Esophagus (tissue), 2 donors: ENCODE measurements around the gene CMIP. TPM values are rescaled to one million over a fixed set of nuclear protein-coding genes. Genes with fewer than 3 reads are reported as not detected.
A peak's percentile ranks its signal among the peaks of the same experiment; 100 is the strongest.

Experiments used
- H3K27ac ChIP-seq, 2 donors: one replicate each; pipeline ENCODE4 v1.5.1; 2013; ENCODE audit warnings: low read depth in 2 of 2, mild to moderate bottlenecking in 2 of 2, inconsistent platforms in 1 of 2, low read length in 1 of 2, moderate library complexity in 1 of 2
- H3K27me3 ChIP-seq, 2 donors: one replicate each; pipeline ENCODE4 v1.6.1; 2013; ENCODE audit warnings: low read length in 2 of 2, control low read depth in 1 of 2, mild to moderate bottlenecking in 1 of 2; ENCODE audit not compliant: insufficient read depth in 2 of 2, control insufficient read depth in 1 of 2
- H3K36me3 ChIP-seq, 2 donors: one replicate each; pipeline ENCODE4 v1.6.1; 2013; ENCODE audit warnings: low read length in 1 of 2; ENCODE audit not compliant: control insufficient read depth in 2 of 2, insufficient read depth in 2 of 2
- H3K4me1 ChIP-seq, 2 donors: one replicate each; pipeline ENCODE4 v1.6.1; 2013; ENCODE audit warnings: low read length in 1 of 2; ENCODE audit not compliant: control insufficient read depth in 2 of 2, insufficient read depth in 2 of 2
- H3K4me3 ChIP-seq, 2 donors: one replicate each; pipeline ENCODE4 v1.5.1; 2013; ENCODE audit warnings: low read length in 2 of 2, mild to moderate bottlenecking in 2 of 2, low read depth in 1 of 2, moderate library complexity in 1 of 2
- H3K9me3 ChIP-seq, 2 donors: one replicate each; pipeline ENCODE4 v1.6.1; 2013; ENCODE audit warnings: mild to moderate bottlenecking in 2 of 2, low read depth in 1 of 2, low read length in 1 of 2, moderate library complexity in 1 of 2; ENCODE audit not compliant: control insufficient read depth in 2 of 2, insufficient read depth in 1 of 2
- WGBS, 2 donors: extraction: QIAGEN DNeasy Blood & Tissue Kit; methylation state at CpG; one replicate each; pipeline ENCODE4 v1.1.7; 2013; 5-methylcytosine and 5-hydroxymethylcytosine counted together
- polyA plus RNA-seq, 2 donors: library from polyadenylated mRNA; stranded (reverse); fragments of 200-250 nt; gene quantifications; one replicate each; pipeline ENCODE4 v1.2.3, GENCODE V29; 2013
- donor health status: healthy with polysubstance abuse.
- donor health status: Bipolar disorder and iron deficiency.

The CMIP gene
- polyA plus RNA-seq, 2 donors = 16.9 to 19.3 TPM

DNA sequence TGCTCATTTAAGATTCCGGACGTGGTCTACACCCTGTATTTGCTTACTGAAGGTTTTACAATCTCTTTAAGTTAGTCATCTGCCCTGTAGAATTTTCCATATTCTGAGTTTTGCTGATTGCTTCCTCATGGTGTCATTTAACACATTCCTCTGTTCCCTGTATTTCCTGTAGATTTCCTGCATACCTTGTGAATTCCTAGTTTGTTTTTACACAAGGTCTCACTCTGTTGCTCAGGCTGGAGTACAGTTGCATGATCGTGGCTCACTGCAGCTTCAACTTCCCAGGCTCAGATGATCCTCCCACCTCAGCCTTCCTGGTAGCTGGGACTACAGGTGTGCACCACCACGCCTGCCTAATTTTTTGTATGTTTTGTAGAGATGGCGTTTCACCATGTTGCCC is 66.8 kb downstream of the CMIP start:
- WGBS, 2 donors = 91 to 95% methylated on average over 5 of the region's 5 CpGs
- no peak overlapping the region for H3K27ac ChIP-seq

DNA sequence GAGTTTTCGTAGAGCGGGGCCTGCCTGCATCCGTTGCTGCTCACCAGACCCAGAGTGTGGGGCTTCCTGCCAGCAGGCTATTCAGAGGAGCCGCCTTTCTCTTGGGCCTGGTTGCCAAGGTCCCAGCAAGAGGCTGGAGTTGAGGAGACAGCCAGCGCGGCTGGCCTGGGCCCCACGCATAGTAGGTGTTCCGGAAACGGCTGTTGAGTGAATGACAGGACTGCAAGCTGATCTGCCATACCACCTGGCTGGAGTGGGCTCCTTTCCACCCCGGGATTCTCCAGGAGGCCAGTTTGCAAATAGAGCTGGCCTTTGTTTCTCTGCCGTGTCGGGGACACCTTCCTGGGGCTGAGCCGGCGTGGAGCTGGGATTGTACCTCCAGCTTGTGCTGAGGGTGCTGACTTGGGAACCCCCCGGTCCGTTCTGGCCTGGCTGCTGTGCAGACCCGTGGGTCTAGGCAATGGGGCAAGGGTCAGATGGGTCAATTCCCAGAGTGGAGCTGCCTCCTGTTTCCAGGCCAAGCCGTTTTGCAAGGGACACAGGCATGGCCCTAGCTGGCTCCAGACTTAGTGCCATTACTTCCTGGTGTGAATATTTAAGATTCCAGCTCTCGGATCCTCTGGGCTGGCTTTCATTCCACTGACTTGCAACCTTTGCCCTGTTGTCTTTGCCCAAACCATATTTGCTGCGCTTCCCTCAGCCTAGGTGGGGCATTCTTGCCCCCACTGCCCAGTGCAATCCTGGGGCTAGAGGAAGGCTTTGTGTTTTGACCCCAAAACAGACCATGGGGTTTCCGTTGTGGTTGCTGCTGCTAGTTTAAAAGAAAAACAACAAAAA is 68.8 kb downstream of the CMIP start:
- Histone ChIP-seq H3K4me3 (no peak overlapping the region), H3K27ac (peak overlapping the region; percentile 30 to 73), H3K9me3 (no peaks in the 10 kb centered on the region), H3K27me3 (no peaks in the 10 kb centered on the region), H3K4me1 (peaks cover 17 to 31% of the 10 kb centered on the region in 2 donors), H3K36me3 (peaks cover 0 to 10% of the 10 kb centered on the region in 2 donors)
- 52 to 55% methylated on average over 21 of the region's 21 CpGs for WGBS, 2 donors

More for the DNA sequence above, 66.8 kb downstream of the CMIP start:
- H3K4me1 ChIP-seq = peaks cover 15 to 29% of the 10 kb centered on the region in 2 donors
- H3K9me3 ChIP-seq = no peaks in the 10 kb centered on the region
- H3K36me3 ChIP-seq = peaks cover 0 to 9% of the 10 kb centered on the region in 2 donors
- no peak overlapping the region for H3K4me3 ChIP-seq
- H3K27me3 ChIP-seq = no peaks in the 10 kb centered on the region

DNA sequence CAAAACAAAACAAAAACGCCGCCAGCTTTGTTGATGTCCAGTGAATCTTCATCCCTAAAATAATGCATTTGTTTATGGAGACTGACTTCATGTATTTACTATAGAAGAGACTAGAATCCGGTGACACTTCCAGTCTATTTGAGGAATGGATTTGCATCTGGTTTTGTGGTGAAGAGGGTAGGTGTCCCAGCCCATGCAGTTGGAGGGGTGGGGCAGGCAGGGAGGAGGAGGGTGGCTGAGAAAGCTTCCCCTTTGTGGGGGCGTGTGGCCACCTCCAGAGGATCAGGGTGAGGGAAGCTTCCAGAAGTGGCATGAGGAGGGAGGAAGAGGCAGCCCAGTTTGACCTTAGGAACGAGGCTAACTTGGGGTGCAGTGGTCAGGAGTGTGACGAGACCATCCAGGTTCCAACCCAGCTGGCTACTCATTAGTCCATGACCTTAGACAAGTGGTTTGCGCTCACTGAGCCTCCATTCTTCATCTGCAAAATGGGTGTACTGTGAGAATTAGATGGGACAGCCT is 69.5 kb downstream of the CMIP start:
- no peaks in the 10 kb centered on the region for H3K27me3 ChIP-seq
- peaks cover 0 to 10% of the 10 kb centered on the region in 2 donors for H3K36me3 ChIP-seq
- H3K4me3 ChIP-seq = no peak overlapping the region
- peaks cover 17 to 32% of the 10 kb centered on the region in 2 donors for H3K4me1 ChIP-seq
- no peaks in the 10 kb centered on the region for H3K9me3 ChIP-seq
- 74 to 77% methylated on average over 7 of the region's 7 CpGs for WGBS, 2 donors
- H3K27ac ChIP-seq = peak overlapping the region in 1 of 2 donors; percentile 53

DNA sequence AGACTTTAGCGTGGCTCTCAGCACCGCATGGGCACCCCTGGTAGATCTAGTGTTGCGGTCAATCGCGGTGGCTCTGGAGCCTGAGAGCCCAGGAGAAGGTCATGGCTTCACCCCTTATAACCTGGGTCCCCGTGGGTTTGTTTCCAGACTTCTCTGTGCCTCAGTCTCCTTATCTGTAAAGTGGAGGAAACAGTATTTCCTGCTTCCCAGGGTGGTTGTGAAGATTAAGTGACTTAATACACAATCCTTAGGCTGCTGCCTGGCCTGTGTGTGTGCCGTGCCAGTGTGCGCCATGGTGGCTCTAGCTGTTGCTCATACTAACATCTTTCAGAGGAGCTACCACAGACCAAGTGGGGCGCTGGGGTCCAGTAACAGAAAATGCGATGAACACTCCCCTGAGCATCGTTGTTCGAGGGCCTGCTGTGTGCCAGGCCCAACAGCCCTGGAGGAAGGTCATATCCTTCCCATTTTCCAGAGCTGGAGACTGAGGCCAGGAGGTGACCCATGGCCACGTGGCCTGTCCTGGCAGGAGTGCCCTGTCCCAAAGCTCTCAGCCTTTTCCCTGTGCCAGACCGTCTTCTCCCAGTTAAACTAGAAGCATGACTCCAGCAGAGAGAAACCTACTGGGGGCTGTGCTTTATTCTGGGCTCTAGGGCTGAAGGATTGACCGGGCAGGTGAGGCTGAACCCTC is 70.1 kb downstream of the CMIP start:
- 91% methylated on average over 15 of the region's 15 CpGs for WGBS, 2 donors
- H3K4me1 ChIP-seq = peaks cover 17 to 35% of the 10 kb centered on the region in 2 donors
- no peak overlapping the region for H3K4me3 ChIP-seq

DNA sequence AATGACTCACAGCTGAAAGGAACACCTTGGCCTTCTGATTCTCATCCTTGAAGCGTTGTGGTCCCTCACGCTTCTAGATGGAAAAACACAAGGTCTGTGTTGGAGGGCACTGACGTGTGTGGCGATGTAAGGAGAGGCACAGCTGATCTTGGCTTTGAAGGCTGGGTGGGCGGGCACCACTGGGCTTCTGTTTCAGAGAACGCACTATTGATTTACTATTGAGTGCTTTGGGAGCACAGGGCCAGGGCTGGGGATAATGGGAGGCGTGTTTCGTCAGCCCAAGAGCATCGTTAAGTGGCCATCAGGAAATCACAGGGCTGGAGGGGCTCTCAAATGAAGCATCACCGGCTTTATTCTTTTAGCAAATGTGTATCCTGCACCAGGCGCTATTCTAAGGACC is 70.7 kb downstream of the CMIP start:
- H3K36me3 ChIP-seq = peaks cover 0 to 4% of the 10 kb centered on the region in 2 donors
- 59 to 76% methylated on average over 11 of the region's 11 CpGs for WGBS, 2 donors
- H3K4me1 ChIP-seq = peaks cover 17 to 38% of the 10 kb centered on the region in 2 donors
- no peaks in the 10 kb centered on the region for H3K27me3 ChIP-seq
- peak overlapping the region; percentile 62 to 72 for H3K27ac ChIP-seq
- no peak overlapping the region for H3K4me3 ChIP-seq
- H3K9me3 ChIP-seq = no peaks in the 10 kb centered on the region

More for the DNA sequence above, 70.1 kb downstream of the CMIP start:
- Histone ChIP-seq H3K36me3 (peaks cover 0 to 8% of the 10 kb centered on the region in 2 donors), H3K27ac (peak overlapping the region; percentile 62 to 72), H3K27me3 (no peaks in the 10 kb centered on the region), H3K9me3 (no peaks in the 10 kb centered on the region)

DNA sequence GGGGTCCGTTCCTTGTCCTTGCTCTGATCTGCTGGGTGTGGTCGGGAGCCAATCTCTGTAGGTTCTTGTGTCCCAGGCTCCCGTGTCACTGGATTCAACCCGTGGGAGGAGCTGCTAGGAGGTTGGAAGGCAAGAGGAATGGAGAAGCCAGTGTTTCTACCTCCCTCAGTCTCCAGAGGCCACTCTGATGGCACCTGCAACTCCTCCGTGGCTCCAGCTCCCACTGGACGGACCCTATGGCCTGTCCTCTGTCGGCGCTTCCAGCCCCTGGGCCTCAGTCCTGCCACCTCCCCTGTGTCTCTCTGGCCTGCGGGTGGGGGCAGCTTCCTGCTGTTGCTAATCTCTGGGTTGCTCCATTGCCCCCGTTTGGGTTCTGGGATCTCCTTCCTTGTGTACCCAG is 71.1 kb downstream of the CMIP start:
- H3K9me3 ChIP-seq = no peaks in the 10 kb centered on the region
- H3K27ac ChIP-seq = peak overlapping the region; percentile 62 to 72
- peaks cover 0 to 4% of the 10 kb centered on the region in 2 donors for H3K36me3 ChIP-seq
- no peaks in the 10 kb centered on the region for H3K27me3 ChIP-seq
- WGBS, 2 donors = 69 to 75% methylated on average over 10 of the region's 10 CpGs
- H3K4me3 ChIP-seq = no peak overlapping the region
- H3K4me1 ChIP-seq = peaks cover 17 to 38% of the 10 kb centered on the region in 2 donors

DNA sequence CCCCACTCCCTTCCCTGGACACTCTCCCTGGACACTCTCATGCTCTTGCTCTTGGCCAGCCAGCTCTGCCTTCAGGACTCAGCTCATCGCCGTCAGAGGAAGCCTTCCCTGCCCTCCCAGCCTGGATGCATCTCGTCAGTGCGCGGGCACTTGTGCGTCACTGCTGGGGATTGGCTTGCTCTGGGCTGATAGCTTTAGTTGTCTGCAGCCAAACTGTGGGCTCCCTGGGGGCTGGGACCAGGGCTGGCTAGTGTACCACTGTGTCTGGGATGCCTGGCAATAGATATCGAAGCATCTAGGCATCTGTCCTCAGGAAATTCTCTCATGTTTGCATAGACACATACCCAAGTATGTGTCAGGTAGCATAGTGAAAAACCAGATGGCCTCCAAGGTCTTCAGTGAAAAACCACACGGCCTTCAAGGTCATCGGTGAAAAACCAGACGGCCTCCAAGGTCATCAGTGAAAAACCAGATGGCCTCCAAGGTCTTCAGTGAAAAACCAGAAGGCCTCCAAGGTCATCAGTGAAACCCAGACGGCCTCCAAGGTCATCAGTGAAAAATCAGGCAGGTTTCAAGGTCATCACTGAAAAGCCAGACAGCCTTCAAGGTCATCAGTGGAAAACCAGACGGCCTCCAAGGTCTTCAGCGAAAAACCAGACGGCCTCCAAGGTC is 72.0 kb downstream of the CMIP start:
- Histone ChIP-seq H3K9me3 (no peaks in the 10 kb centered on the region), H3K4me3 (no peak overlapping the region), H3K27ac (peak overlapping the region in 1 of 2 donors; percentile 37), H3K4me1 (peaks cover 17 to 38% of the 10 kb centered on the region in 2 donors), H3K36me3 (peaks cover 0 to 4% of the 10 kb centered on the region in 2 donors), H3K27me3 (no peaks in the 10 kb centered on the region)
- WGBS, 2 donors = 88 to 91% methylated on average over 14 of the region's 14 CpGs

DNA sequence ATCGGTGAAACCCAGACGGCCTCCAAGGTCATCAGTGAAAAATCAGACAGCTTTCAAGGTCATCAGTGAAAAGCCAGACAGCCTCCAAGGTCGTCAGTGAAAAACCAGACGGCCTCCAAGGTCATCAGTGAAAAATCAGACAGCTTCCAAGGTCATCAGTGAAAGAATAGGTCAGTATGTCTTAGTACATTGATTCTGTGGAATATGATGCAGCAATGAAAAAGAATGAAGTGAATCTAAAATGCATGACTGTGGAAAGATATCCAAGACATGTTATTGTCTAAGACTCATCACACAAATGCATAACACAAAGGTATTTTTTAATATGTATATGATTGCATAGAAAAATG is 72.5 kb downstream of the CMIP start:
- peaks cover 0 to 4% of the 10 kb centered on the region in 2 donors for H3K36me3 ChIP-seq
- WGBS, 2 donors = 85 to 95% methylated on average over 4 of the region's 4 CpGs
- H3K4me1 ChIP-seq = peaks cover 17 to 38% of the 10 kb centered on the region in 2 donors
- H3K9me3 ChIP-seq = no peaks in the 10 kb centered on the region
- no peak overlapping the region for H3K4me3 ChIP-seq
- H3K27ac ChIP-seq = no peak overlapping the region
- no peaks in the 10 kb centered on the region for H3K27me3 ChIP-seq
